GM21360 (cell line): Measurements from ENCODE around the gene PALM.
"Not testable (repeated sequence)": the region's sequence is repeated elsewhere in the genome, so short reads cannot be mapped to it uniquely, and the experiment has no call there.

Source experiments
- ATAC-seq: cut with Tn5 transposase; IDR thresholded peaks from one replicate; pipeline ENCODE4 v1.9.1; 2021; ENCODE audit warnings: mild to moderate bottlenecking, moderate library complexity; ENCODE audit not compliant: unreplicated experiment

Gene PALM

GRCh38 chr19:678791-679388 is 29.8 kb upstream of the PALM start:
- ATAC-seq = no peak

GRCh38 chr19:679418-680286 is 29.1 kb upstream of the PALM start:
- ATAC-seq = peak; percentile 14

- peak; percentile 67 for ATAC-seq
Observed at GRCh38 chr19:680287-681028, 28.3 kb upstream of the PALM start.

- ATAC-seq = no peak
Observed at GRCh38 chr19:681029-682019, 27.4 kb upstream of the PALM start.

GRCh38 chr19:682678-683320 is 25.9 kb upstream of the PALM start:
- ATAC-seq = no peak

- ATAC-seq = no peak
Observed at GRCh38 chr19:685454-685931, 23.2 kb upstream of the PALM start.

- ATAC-seq = no peak
Observed at GRCh38 chr19:686589-687297, 22.0 kb upstream of the PALM start.

- no peak for ATAC-seq
Observed at GRCh38 chr19:687569-688166, 21.1 kb upstream of the PALM start.

GRCh38 chr19:688214-688613 is 20.5 kb upstream of the PALM start:
- no peak for ATAC-seq

GRCh38 chr19:688992-689391 is 19.7 kb upstream of the PALM start:
- ATAC-seq = no peak

- ATAC-seq = no peak
Observed at GRCh38 chr19:690203-690602, 18.5 kb upstream of the PALM start.

GRCh38 chr19:694481-695351 is 14.0 kb upstream of the PALM start:
- no peak for ATAC-seq

GRCh38 chr19:695352-695949 is 13.3 kb upstream of the PALM start, which contains the start of gene PRSS57:
Gene PRSS57, minus strand, starts transcription at chr19:695452. Its CDS starts 22 bp downstream, at chr19:695430.
- no peak for ATAC-seq

GRCh38 chr19:698529-698928 is 10.2 kb upstream of the PALM start:
- ATAC-seq = not testable (repeated sequence)

- not testable (repeated sequence) for ATAC-seq
Observed at GRCh38 chr19:699885-700284, 8.8 kb upstream of the PALM start.

GRCh38 chr19:702847-703246 is 5.9 kb upstream of the PALM start:
- ATAC-seq = not testable (repeated sequence)

GRCh38 chr19:703329-703650 is 5.4 kb upstream of the PALM start:
- ATAC-seq = no peak
